K562 (cell line): ENCODE data around the gene HS6ST1. TPM values are rescaled to one million over a fixed set of nuclear protein-coding genes. Genes with fewer than 3 reads are reported as not detected.

ENCODE experiments used
- ATAC-seq: fragments of 200-7000 bp; cut with Tn5 transposase; 3 replicates; pipeline ENCODE4 v1.9.1; 2020; ENCODE audit warnings: moderate library complexity
- BruUV-seq: library from RNA; stranded (reverse); fragments of 400-500 nt; replicated peaks from 2 replicates; lab custom pipeline; 2021; lab: Mats Ljungman, UMichigan
- CTCF ChIA-PET: fragments of 300-600 bp; formaldehyde crosslinking; extraction: SDS; loops from one replicate; lab custom pipeline; 2021; ENCODE audit warnings: low intra/inter-chr PET ratio; lab: Yijun Ruan, JAX
- POLR2A ChIA-PET: fragments of 300-600, 350-650 bp; sonication (Branson Sonifier 250); formaldehyde crosslinking; extraction: SDS; loops from one replicate; lab custom pipeline; 2021; ENCODE audit warnings: antibody characterized with exemption, inconsistent platforms; lab: Yijun Ruan, JAX
- DNase-seq, 4 experiments: peaks; one replicate each; pipeline versions ENCODE4 v3.0.0 to v3.0.0-alpha.2; 2011 to 2018; ENCODE audit warnings: low spot score in 3 of 4, mixed read lengths in 3 of 4; ENCODE audit errors: extremely low read depth in 1 of 4
- FAIRE-seq: peaks from 2 replicates; lab custom pipeline; 2011; peaks lifted over from hg19 to GRCh38; lab: Jason Lieb, UNC
- H2AFZ ChIP-seq: 2 replicates; pipeline ENCODE4 v1.6.0; 2011; ENCODE audit warnings: low read depth, low read length, control low read depth, inconsistent platforms
- H3K27ac ChIP-seq: fragments of 200-600 bp; 3 replicates; pipeline ENCODE4 v1.8.0; 2011; ENCODE audit warnings: low read depth, mild to moderate bottlenecking, control low read depth, inconsistent platforms, low read length, moderate library complexity, mixed read lengths; ENCODE audit errors: extremely low read depth
- H3K27me3 ChIP-seq, 2 experiments: fragments of 300-600 bp in 1 of 2; 2 replicates in 1 of 2; 3 replicates in 1 of 2; pipeline versions ENCODE4 v1.6.0 to v1.8.0; 2011; ENCODE audit warnings: inconsistent platforms in 2 of 2, low read length in 2 of 2, mild to moderate bottlenecking in 1 of 2, mixed read lengths in 1 of 2, moderate library complexity in 1 of 2; ENCODE audit not compliant: control insufficient read depth in 2 of 2, insufficient read depth in 2 of 2
- H3K36me3 ChIP-seq: fragments of 300-600 bp; 3 replicates; pipeline ENCODE4 v1.8.0; 2011; ENCODE audit warnings: mild to moderate bottlenecking, low read length, inconsistent platforms; ENCODE audit not compliant: control insufficient read depth, insufficient read depth
- H3K4me1 ChIP-seq, 2 experiments: fragments of 200-600 bp in 1 of 2; replicated peaks in 1 of 2; 2 replicates in 1 of 2; 3 replicates in 1 of 2; pipeline versions ENCODE4 v1.5.1 to v1.8.0; 2011; ENCODE audit warnings: inconsistent platforms in 2 of 2, low read length in 2 of 2, mild to moderate bottlenecking in 1 of 2, mixed read lengths in 1 of 2, moderate library complexity in 1 of 2; ENCODE audit not compliant: control insufficient read depth in 2 of 2, insufficient read depth in 2 of 2
- H3K4me2 ChIP-seq: 2 replicates; pipeline ENCODE4 v1.6.1; 2011; ENCODE audit warnings: low read length, control low read depth, inconsistent platforms, mixed read lengths; ENCODE audit not compliant: insufficient read depth
- H3K4me3 ChIP-seq: fragments of 200-600 bp; sonication (generic), shearing (Covaris generic); 2 replicates; pipeline ENCODE4 v1.5.1; 2016; ENCODE audit warnings: control low read depth, inconsistent platforms
- H3K79me2 ChIP-seq: fragments of 200-600 bp; 3 replicates; pipeline ENCODE4 v1.8.0; 2011; ENCODE audit warnings: low read length, inconsistent platforms; ENCODE audit not compliant: control insufficient read depth, insufficient read depth
- H3K9ac ChIP-seq, 2 experiments: 2 replicates each; pipeline versions ENCODE4 v1.6.0 to v1.6.1; 2011; ENCODE audit warnings: low read depth in 2 of 2, low read length in 2 of 2, control low read depth in 1 of 2, inconsistent platforms in 1 of 2, mild to moderate bottlenecking in 1 of 2, mixed read lengths in 1 of 2; ENCODE audit not compliant: insufficient read depth in 1 of 2
- H3K9me1 ChIP-seq: one replicate; pipeline ENCODE4 v1.6.0; 2011; ENCODE audit warnings: inconsistent platforms, mild to moderate bottlenecking, low read length, moderate library complexity; ENCODE audit not compliant: control insufficient read depth, insufficient read depth
- H3K9me3 ChIP-seq: replicated peaks from 2 replicates; pipeline ENCODE4 v1.5.1; 2011; ENCODE audit warnings: low read depth, low read length, inconsistent platforms; ENCODE audit not compliant: control insufficient read depth, insufficient read depth
- H4K20me1 ChIP-seq: replicated peaks from 2 replicates; pipeline ENCODE4 v1.6.1; 2011; ENCODE audit warnings: low read length, inconsistent platforms, mixed read lengths; ENCODE audit not compliant: control insufficient read depth, insufficient read depth
- HOXB6 ChIP-seq: fragments of 250-450 bp; sonication (Bioruptor Pico); IDR thresholded peaks from 2 replicates; pipeline ENCODE4 v1.5.1; 2022; ENCODE audit warnings: mild to moderate bottlenecking, borderline replicate concordance
- KLF10 ChIP-seq: fragments of 250-450 bp; sonication (Bioruptor Pico); IDR thresholded peaks from 2 replicates; pipeline ENCODE4 v1.6.1; 2021; ENCODE audit warnings: matching md5 sums
- PURB ChIP-seq: sonication (generic); formaldehyde crosslinking; IDR thresholded peaks from 2 replicates; pipeline ENCODE4 v1.9.0; 2021; ENCODE audit warnings: low read depth, mild to moderate bottlenecking, missing genetic modification reagents
- TCF3 ChIP-seq: sonication (generic); formaldehyde crosslinking; IDR thresholded peaks from 2 replicates; pipeline ENCODE4 v1.4.0; 2020; ENCODE audit warnings: mild to moderate bottlenecking, missing genetic modification reagents
- TCF7 ChIP-seq: sonication (generic); IDR thresholded peaks from 2 replicates; pipeline ENCODE4 v1.6.1; 2016; ENCODE audit warnings: antibody characterized with exemption, borderline replicate concordance
- ZNF263 ChIP-seq: sonication (generic); formaldehyde crosslinking; IDR thresholded peaks from 2 replicates; pipeline ENCODE4 v1.8.0; 2022; ENCODE audit warnings: mild to moderate bottlenecking, missing genetic modification reagents, borderline replicate concordance
- ZNF282 ChIP-seq: sonication (generic); formaldehyde crosslinking; IDR thresholded peaks from 2 replicates; pipeline ENCODE4 v1.8.1; 2023; ENCODE audit warnings: missing genetic modification reagents
- WGBS: fragments of 100-300 bp; shearing (Covaris generic); methylation state at CpG from one replicate; pipeline ENCODE4 v1.1.6; 2016; ENCODE audit warnings: low coverage, mixed read lengths; ENCODE audit not compliant: insufficient coverage; ENCODE audit errors: missing lambda C conversion rate; 5-methylcytosine and 5-hydroxymethylcytosine counted together
- in situ Hi-C: fragments of 300-500 bp; cut with MboI; formaldehyde crosslinking; loops from 4 replicates; pipeline ENCODE4 v1.15.0; 2018; ENCODE audit warnings: inconsistent platforms, mixed read lengths
- intact Hi-C: fragments of 100-400 bp; cut with micrococcal nuclease; formaldehyde crosslinking; loops from 2 replicates; pipeline ENCODE4 v1.14.2; 2022
- polyA plus RNA-seq, 8 experiments: library from polyadenylated mRNA; depleted of rRNA in 4 of 8; stranded (reverse) in 5 of 8; unstranded in 3 of 8; fragments of >200 nt; fragmentation: Nextera tagmentation in 2 of 8; fragmentation: Illumina TruSeq in 1 of 8; extraction: Ambion mirVana in 2 of 8; extraction: Trizol in 1 of 8; gene quantifications; 2 replicates each; pipeline versions ENCODE4 v1.2.1 to v1.2.3, GENCODE V29; 2011 to 2014; ENCODE audit warnings: inconsistent platforms in 1 of 8, missing spikeins in 1 of 8
- total RNA-seq, 7 experiments: library from RNA; depleted of rRNA in 6 of 7; stranded (reverse); fragments of >200 nt in 6 of 7; fragmentation: Illumina TruSeq in 2 of 7; extraction: Trizol in 2 of 7; gene quantifications; 2 replicates each; pipeline versions ENCODE4 v1.2.1 to v1.2.3, GENCODE V29; 2011 to 2021; ENCODE audit warnings: low replicate concordance in 1 of 7

Gene HS6ST1
- total and polyA plus RNA-seq, 9 of the 15 experiments (the other 6 are each of a cell fraction or from before 2014, with no cell fraction given), result 0.06 to 7.4 (median 3.8) TPM

DNA sequence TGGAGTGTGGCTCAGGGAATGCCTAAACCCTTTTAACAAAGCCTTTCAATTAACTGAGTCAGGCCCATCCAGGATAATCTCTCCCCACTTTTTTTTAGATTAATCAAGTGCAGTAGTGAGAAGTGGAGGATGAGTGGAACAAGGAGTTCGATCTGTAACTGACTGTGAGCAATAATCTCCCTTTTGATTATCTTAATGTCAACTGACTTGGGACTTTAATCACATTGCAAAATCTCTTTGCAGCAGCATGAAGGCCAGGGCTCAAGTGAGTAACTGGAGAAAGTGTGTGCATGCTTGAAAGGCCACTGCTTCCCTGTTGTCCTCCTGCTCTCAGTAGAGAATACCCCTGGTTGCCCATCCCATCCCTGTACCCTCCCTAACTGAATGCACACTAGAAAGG lies 32.1 kb upstream of the HS6ST1 start (continued):
- TF ChIP-seq TCF7 (no peak), KLF10 (no peak), PURB (CRISPR knock-in tag) (no peak), HOXB6 (CRISPR knock-in tag) (no peak), TCF3 (no peak)
- TF ChIP-seq, all 486 proteins: peak for 0

GRCh38 chr2:128348701-128349100 lies 30.0 kb upstream of the HS6ST1 start:
- ATAC-seq (no peak), DNase-seq (no peak), FAIRE-seq (no peak)
- Histone ChIP-seq H3K27me3 (peaks cover 2 to 30% of the 10 kb centered on the region in 2 experiments; a peak in 2 of 5 replicates), H3K9me3 (no peaks in the 10 kb centered on the region), H3K36me3 (no peaks in the 10 kb centered on the region), H3K79me2 (no peaks in the 10 kb centered on the region), H3K9me1 (no peaks in the 10 kb centered on the region), H3K4me2 (no peak overlapping the region), H2AFZ (no peak overlapping the region), H3K4me1 (peaks cover 0 to 19% of the 10 kb centered on the region in 2 experiments; a peak in 2 of 5 replicates), H3K4me3 (no peak overlapping the region), H3K27ac (no peak overlapping the region), H3K9ac (no peak overlapping the region), H4K20me1 (no peaks in the 10 kb centered on the region)
- intact Hi-C loops (no loop called here), in situ Hi-C loops (no loop called here)
- POLR2A ChIA-PET, result interaction anchor here (0.7 kb wide), 1 partner anchor 338 kb away, joined by 3 read pairs; no protein-coding TSS in a partner anchor
- 0% methylated on average over 5 of the region's 5 CpGs for WGBS
- BruUV-seq, result no TSS peak
- TF ChIP-seq ZNF263 (CRISPR knock-in tag) (no peak), ZNF282 (CRISPR knock-in tag) (no peak)
- CTCF ChIA-PET, result no interaction called here
